ENCODE data around the gene SMPDL3B.

- TF ChIP-seq CTCF (IDR thresholded peaks at IDR 0.05) (no peak), POLR2A (IDR thresholded peaks at IDR 0.05) (no peak)
Observed at GRCh38 chr1:27887215-27888021, 47.4 kb upstream of the SMPDL3B start.

All from right lobe of liver (tissue), 4 donors.